HG03095 (cell line): ENCODE measurements around the gene ARHGEF39.

ENCODE experiments used
- ATAC-seq: cut with Tn5 transposase; IDR thresholded peaks from one replicate; pipeline ENCODE4 v1.9.1; 2021; ENCODE audit warnings: moderate library complexity; ENCODE audit not compliant: unreplicated experiment

ARHGEF39 gene

DNA sequence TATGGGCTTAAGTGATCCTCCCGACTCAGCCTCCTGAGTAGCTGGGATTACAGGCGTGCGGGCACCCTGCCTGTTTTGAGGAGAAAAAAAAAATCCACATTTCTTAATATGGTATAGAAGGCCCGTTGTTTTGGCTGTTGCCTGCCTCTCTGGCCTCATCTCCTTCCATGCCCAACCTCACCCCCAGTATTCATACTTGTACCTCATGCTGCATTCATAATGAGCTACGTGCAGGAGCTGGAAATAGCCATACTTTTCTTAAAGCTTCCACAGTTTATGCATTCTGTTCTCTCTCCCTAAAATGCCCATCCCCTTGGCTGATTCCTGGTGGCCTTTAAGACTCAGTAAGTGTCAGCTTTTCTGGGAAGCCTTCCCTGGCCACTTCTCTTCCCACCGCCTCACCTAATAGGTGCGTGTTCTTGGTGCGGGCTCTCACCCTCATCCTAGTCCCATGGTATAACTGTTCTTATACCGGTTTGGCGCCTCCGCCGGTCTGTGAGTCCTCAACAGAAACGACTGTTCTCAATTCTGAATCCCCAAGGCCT, 26.8 kb upstream of the ARHGEF39 start:
- no peak for ATAC-seq

DNA sequence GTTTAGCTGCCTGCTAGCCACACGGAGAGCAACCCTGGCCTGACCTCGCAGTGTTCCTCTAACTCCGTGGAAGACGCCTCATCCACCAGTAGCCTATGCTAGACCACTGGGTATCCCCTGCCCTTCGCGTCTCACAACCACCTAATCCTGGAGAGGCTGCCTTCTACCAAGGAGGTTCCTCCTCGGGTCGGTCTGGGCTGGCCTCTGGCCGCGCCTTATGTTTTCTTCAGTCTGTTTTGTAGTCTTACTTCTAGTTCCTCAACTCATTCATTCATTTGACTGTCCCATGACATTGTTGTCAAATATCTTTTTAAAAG, 26.3 kb upstream of the ARHGEF39 start:
- ATAC-seq = no peak

DNA sequence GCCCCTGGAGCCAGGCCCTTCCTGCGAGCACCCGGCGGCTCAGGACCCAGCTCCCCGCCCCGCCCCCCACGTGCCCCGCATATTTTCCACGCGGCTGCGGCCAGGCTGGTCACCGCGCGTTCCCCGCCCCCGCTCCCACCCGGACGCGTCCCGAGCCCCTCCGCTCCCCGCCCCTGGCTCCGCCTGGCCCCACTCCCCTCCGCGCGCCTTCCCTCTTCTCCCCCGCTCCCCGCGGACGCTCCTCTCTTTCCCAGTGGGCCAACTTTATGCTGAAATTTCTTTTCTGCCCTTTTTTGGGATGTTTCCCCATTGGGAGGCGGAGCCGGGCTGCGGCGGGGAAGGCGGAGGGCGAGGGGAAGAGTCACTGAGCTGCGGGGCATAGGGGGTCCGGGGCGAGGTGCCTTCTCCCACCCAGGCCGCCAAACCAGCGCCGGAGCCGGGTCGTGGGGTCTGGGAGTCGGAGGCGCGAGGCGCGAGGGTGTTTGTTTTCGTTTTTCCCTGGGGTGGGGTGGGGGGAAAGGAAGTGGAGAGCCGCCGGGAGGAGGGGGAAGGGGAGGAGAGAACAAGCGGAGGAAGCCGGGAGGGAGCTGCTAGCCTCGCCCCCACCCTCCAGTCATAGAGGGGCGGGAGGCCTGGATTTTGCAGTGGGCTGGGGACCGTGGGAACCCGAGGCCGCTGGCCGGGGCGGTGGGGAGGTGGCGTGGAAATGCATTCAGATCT, 25.8 kb upstream of the ARHGEF39 start:
- ATAC-seq = no peak

DNA sequence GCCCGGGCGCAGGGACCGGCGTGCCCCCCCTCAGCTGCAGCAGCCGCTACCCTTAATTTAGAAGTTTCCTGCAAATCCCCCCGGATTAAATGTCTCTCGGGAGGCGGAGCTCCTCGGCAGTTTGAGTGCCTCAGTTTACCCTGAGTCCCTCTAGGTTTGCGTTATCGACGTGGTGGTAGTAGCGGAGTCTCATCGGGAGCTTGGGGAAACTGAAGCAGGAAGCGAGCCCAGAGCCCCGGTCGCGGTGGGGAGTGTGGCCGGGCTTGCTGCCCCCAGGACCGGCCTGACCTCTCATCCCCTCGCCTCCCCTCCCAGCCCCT, 25.3 kb upstream of the ARHGEF39 start:
- ATAC-seq = no peak

DNA sequence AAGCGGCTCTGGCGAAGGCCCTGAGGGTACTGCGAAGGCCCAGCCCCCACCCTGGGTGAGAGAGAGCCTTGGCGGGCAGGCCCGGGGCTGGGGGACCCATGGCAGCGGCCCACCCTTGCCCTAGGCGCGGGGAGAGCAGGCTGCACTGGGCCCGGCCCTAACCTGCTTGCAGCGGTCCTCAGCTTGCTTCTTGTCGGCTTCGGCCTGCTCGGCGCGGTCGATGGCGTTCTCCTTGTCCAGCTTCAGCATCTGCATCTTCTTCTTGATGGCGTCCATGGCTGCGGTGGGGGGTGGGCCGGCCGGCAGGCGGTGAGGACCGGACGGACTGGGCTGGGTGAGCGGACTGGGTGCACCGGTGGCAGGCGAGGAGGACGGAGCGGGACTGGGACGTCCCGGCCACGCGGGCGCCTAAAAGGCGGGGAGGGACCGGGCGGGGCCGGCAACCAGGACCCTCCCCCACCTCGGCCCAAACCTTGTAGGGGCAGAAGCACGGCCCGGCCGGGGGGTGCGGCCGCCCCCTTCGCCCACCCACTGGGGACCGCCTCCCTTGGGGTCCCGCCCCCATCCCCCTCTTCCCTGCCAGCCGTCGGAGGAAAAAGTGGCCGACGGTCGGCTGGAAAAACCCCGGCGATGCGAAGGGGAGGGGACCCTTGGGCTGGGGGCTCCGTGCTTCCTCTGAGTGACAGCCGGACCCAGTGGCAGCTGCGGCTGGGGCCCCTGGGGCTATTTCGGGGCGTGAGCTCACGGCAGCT, 24.7 kb upstream of the ARHGEF39 start, which contains the start of gene TPM2:
TSS of gene TPM2 (minus strand) at position 384 of the 752 bp plus-strand sequence. CDS start at position 276, 108 bp downstream.
- ATAC-seq = no peak

DNA sequence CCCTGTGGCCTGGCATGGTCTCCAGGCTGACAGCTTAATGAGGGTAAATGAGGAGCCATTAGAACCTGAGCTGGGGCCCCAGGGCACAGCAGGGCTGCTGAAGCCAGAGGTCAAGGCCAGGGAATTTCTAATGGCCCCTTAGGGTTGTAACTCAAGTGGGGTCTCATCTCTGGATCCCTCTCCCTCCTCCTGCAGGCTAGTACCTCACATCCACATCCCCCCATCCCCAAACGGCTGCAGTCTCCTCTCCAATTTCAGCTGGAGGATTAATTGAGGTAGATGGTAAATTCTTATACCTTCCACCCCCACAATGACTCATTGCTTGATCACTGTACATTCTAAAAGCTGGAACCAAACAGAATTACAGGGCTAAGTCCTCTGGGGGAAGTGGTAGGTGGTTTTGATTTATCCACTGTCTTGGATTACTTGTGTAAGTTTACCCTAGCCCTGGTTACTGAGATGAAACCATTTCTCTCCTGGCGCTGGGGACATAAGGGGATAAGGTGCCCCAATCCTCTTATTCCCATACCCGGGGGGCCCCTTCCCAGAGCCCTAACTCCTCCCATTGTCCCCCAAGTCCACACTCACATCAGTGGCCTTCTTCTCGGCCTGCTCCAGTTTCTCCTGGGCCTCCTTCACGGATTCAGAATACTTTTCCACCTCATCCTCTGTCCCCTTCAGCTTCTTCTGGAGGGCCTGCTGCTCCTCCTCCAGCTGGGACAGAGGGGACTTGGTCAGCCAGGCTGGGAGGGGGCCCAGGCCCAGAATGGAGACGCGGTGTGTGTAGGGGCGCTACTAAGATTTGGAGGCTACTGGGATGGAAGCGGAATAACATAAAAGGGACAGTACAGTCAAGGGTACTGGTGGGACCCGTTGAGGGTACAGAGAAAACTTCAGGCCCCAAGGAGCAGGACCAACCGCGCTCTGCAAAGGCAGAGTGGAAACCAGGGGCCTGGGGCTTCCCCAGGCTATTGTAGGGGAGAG, 23.9 kb upstream of the ARHGEF39 start:
- ATAC-seq = no peak

DNA sequence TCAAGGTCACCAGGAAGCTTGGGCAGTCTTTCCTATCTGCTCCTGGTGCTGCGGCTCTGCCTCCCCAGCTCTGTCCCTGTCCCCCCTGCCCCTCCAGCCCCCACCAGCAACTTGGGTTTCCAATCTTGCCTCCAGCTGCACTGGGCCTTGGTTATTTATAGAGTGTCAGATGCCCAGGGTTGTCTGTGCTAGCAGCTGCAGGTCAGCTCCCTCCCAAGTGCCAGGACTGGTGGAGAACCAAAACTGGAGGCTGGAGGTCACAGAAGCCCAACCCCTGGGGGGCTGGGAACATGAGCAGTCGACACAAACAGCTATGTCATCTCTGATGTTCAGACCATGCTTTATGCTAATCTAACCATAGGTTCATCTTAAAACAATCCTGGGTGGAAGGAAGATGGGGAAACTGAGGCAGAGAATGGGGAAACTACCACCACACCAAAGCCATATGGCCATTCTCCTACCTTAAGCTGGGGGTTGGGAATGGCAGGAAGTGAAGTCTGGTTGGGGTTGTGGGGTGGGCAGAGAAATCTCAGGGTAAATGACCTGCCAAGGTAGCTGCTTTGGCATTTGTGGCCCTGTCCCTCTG, 23.1 kb upstream of the ARHGEF39 start:
- ATAC-seq = no peak

DNA sequence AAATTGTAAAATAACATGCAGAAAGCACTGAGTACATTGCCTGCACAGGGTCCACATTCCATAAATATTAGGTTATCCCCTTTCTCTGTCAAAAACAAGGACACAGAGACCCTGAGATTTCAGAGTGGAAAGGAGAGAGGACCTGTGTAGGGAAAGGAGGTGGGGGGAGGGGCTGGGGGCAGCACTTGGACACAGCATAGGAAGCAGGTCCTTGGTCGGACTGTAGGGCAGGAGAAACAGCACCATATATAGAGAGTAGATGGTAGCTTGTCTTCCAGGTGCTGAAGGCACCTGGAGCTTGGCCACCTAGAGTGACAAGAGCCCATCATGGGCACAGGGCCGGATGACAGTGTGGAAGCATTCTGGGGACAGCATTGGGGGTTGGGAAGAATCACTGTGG, 22.3 kb upstream of the ARHGEF39 start:
- no peak for ATAC-seq

DNA sequence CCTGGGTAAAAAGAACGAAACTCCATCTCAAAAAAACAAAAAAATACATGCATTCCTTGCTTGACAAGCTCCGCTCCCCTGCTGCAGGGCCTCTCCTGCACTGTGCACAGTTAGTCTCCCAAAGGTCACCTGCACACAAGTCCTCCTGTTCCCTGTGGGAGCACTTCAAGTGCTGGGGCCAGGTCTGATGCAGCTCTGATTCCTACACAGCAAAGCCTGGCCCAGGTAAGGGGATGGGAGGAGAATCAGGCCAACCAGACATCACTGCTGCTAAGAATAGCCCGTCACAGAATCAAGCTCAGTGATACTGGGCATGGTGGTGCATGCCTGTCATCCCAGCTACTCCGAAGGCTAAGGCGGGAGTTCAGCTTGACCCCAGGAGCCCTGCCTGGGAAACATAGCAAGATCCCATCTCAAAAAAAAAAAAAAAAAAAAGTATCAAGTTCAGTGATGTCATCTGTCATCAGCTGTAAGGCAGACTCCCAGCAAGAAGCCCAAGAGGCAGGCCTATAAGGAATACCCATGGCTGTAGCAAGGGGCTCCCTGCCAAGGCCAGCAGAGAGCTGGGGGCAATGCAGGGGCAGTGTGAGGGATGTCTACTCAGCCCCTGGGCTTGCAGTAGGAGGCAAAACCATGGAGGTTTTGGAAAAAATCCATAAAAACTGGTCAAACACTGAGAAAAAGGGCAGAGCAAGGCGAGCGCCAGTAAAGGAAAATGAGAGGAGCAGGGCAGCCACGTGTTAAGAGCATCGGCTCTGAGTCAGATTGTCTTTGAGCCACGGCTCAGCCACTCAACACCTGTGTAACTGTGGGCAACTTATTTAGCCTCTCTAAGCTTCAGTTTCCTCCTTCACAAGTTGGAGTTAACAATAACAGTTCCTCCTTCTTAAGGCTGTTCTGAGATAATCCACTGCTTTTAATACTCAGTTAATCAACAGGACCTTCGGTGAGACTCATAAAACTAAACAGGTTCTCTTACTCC, 21.5 kb upstream of the ARHGEF39 start:
- no peak for ATAC-seq

DNA sequence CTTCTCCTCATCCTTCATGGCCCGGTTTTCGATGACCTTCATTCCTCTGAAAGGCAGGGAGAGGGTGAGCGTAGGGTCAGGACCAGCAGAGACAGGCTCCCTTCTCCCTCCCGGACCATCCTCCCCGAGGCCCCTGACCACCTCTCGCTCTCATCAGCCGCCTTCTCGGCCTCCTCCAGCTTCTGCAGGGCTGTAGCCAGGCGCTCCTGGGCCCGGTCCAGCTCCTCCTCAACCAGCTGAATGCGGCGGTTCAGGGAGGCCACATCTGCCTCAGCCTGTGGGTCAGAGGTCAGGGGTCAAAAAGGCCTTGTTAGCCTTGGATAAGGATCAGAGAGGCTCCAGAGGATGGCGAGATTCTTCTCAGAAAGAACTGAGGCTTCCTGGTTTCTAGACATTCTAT, 20.5 kb upstream of the ARHGEF39 start:
- ATAC-seq = no peak

DNA sequence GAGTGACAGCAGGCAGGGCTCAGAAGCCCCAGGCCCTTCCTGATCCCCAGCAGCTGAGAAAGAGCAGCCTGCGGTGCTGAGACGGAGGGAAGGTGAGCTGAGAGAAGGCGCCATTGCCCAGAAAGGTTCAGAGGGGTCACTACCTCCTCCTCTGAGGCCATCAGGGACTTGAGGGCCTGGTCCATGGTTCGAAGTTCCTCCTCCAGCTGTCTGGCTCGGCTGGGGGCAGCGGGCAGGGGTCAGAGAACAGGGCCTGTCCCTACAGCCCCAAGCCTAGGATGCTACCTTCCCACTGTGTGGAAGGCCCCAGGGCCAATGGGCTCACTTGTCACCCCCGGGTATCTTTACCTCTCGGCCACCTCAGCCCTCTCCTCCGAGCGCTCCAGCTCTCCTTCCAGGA, 19.9 kb upstream of the ARHGEF39 start:
- no peak for ATAC-seq

DNA sequence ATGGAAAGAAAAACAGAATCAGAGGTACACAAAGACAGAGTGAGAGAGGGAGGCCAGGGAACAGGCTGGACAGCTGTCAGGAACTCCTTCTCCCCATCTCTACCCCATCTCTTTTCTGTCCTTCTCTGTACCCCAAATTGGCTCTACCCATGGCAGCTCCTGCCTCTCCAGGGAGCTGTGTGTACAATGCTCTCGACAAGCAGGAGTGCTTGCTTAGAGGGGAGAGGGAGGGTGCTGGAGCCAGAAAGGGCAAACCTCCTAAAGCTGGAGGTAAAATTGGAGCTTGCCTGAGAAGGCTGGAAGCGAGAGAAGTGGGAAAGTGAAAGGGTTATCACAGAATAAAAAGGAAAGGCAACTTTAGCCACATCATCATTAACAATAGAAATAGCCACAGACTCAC, 18.3 kb upstream of the ARHGEF39 start:
- no peak for ATAC-seq

DNA sequence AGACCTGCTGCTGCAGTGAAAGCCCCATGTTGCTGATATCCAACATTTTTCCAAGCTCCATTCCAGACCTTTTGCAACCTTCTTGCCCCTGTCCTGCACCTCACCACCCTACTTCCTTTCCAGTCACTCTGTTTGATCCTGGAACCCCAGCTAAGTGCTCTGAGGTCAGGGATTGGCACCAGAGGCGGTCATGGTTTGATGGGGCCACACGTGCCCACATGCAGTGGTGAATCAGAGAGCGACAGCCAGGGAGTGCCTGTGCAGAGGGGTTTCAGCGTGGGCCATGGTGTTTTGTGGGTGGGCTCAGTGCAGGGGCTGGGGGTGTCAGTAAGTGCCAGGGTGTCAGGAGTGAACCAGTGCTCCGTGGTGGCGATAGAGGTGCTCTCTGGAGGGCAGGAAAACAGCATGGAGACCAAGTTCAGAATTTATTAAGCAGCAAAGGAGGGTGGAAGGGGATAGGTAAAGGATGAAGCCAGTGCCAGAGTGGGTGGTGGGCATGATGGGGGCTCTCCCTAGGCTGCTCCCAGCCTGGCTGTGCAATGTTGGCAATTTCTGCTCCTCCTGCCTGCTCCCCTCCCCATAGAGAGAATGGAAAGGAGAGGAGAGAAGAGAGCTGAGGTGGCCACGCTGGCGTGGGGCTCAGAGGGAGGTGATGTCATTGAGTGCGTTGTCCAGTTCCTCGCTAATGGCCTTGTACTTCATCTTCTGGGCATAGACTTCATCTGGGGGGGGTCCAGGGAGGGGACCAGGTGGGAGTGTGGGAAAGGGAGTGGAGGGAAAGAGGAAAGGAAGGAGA, 17.7 kb upstream of the ARHGEF39 start:
- no peak for ATAC-seq

DNA sequence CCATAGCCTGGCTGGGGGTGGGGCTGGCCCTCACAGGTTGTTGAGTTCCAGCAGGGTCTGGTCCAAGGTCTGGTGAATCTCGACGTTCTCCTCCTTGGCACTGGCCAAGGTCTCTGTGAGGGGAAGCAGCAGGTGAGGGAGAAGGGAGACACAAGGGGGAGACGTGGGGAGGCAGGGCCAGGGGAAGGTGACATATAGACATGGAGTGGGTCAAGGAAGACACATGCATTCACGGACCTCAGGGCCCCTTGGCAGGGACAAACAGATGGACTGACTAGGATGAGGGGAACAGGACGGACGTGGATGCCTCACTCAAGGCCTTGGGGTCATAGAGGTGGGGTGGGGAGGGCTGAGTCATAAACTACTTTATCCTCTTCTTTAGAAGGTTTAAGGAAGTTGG, 17.1 kb upstream of the ARHGEF39 start:
- no peak for ATAC-seq

DNA sequence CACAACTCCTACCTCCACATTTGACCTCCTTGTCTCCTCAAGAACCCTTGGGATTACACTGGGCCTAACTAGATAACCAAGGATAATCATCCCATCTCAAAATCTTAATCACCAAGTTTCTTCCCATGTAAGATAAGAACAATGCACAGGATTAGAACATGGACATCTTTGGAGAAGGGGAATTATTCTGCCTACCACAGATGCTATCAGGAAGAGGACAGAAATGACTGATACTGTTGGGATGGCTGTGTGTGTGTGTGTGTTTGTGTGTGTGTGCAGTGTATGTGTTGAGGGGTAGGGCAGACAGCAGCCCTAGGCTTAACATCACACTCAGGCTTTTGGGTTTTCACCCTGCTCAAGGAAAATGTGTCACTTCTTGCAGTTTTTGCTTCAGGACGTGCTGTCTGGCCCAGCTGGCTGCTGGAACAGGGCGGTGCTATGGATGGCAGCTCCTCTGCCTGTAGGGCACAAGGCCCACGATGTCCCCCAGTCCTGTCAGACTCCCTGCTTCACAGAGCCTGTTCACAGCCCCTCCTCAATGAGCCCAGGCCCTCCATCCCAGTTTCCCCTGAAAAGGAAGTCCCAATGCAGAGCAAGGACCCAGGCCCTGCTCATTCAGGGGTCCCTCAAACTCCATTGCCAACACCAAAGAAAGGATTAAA, 16.5 kb upstream of the ARHGEF39 start:
- no peak for ATAC-seq

DNA sequence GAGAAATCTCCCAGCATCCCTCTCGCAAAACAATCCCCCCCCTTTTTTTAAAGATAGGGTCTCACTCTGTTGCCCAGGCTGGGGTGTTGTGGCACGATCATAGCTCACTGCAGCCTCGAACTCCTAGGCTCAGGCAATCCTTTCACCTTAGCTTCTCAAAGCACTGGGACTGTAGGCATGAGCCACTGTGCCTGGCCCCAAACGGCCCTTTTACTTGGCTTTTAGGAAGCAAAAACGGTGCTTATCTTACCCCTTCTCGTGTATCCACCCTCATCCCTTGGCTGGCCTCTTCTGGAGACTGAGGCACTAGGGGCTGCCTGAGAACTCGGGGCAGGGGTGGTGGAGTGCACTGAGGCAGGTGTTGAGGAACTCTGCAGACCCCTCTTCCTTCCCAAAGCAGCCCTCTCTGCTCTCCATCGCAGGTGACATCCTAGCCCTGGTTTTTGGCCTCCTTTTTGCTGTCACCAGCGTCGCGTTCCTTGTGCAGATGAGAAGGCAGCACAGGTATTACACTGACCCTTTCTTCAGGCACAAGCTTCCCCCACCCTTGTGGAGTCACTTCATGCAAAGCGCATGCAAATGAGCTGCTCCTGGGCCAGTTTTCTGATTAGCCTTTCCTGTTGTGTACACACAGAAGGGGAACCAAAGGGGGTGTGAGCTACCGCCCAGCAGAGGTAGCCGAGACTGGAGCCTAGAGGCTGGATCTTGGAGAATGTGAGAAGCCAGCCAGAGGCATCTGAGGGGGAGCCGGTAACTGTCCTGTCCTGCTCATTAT, 15.5 kb upstream of the ARHGEF39 start:
- ATAC-seq = no peak

DNA sequence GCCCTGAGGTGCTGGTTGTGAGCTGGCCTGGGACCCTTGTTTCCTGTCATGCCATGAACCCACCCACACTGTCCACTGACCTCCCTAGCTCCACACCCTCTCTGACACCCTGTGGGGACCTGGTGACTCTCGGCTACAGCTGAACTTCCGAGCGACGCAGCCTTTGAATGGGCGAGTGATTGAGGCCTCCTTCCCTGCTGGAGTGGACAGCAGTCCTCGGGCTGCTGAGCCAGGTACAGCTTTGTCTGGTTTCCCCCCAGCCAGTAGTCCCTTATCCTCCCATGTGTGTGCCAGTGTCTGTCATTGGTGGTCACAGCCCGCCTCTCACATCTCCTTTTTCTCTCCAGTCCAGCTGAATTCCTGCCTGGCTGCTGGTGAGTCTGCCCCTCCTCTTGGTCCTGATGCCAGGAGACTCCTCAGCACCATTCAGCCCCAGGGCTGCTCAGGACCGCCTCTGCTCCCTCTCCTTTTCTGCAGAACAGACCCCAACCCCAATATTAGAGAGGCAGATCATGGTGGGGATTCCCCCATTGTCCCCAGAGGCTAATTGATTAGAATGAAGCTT, 14.9 kb upstream of the ARHGEF39 start:
- ATAC-seq = no peak
